Measurements from ENCODE around the gene PTPRO. TPM values are rescaled to one million over a fixed set of nuclear protein-coding genes. Genes with fewer than 3 reads are reported as not detected.

PTPRO gene
- total RNA-seq, 1 donor from 2014 or later: 5.8 TPM

GRCh38 chr12:15596174-15596573 lies 273.9 kb downstream of the PTPRO start:
- Histone ChIP-seq H3K4me2 (no peak overlapping the region), H4K20me1 (ENCODE audit: low read depth) (no peaks in the 10 kb centered on the region), H3K9me3 (ENCODE audit: low read depth) (no peaks in the 10 kb centered on the region), H3K4me3 (no peak overlapping the region), H3K9ac (no peak overlapping the region), H3K27me3 (no peaks in the 10 kb centered on the region), H3F3A (ENCODE audit: low read depth) (no peaks in the 10 kb centered on the region), H3K79me2 (ENCODE audit: low read depth) (no peaks in the 10 kb centered on the region), H2AFZ (replicated peaks) (no peak overlapping the region), H3K36me3 (no peaks in the 10 kb centered on the region), H3K4me1 (no peaks in the 10 kb centered on the region), H3K27ac (no peak overlapping the region)
- Mint-ChIP-seq H3K27ac (no peak overlapping the region), H3K27me3 (ENCODE audit: insufficient read depth, low read depth) (no peaks in the 10 kb centered on the region), H3K4me1 (no peaks in the 10 kb centered on the region), H3K36me3 (no peaks in the 10 kb centered on the region), H3K9me3 (peaks cover 2% of the 10 kb centered on the region), H3K4me3 (no peak overlapping the region)
- TF ChIP-seq EZH2phosphoT487 (IDR thresholded peaks at IDR 0.05): no peak
- TF ChIP-seq CTCF (IDR thresholded peaks at IDR 0.05): no peak
- no peak for TF ChIP-seq EZH2 (IDR thresholded peaks at IDR 0.05)
- DNase-seq (ENCODE audit: low spot score): no peak

GRCh38 chr12:15597125-15597830 lies 275.0 kb downstream of the PTPRO start:
- no peaks in the 10 kb centered on the region for H3K79me2 ChIP-seq (ENCODE audit: low read depth)
- no peak for DNase-seq (ENCODE audit: low spot score)
- no peaks in the 10 kb centered on the region for H3K36me3 ChIP-seq
- Mint-ChIP-seq H3K36me3 (no peaks in the 10 kb centered on the region), H3K27ac (no peak overlapping the region), H3K9me3 (peaks cover under 1% of the 10 kb centered on the region), H3K27me3 (ENCODE audit: insufficient read depth, low read depth) (no peaks in the 10 kb centered on the region), H3K4me3 (no peak overlapping the region), H3K4me1 (peaks cover 3% of the 10 kb centered on the region)
- no peak overlapping the region for H2AFZ ChIP-seq (replicated peaks)
- no peak overlapping the region for H3K4me3 ChIP-seq
- no peaks in the 10 kb centered on the region for H3K4me1 ChIP-seq
- H4K20me1 ChIP-seq (ENCODE audit: low read depth): no peaks in the 10 kb centered on the region
- no peaks in the 10 kb centered on the region for H3F3A ChIP-seq (ENCODE audit: low read depth)
- H3K27me3 ChIP-seq: no peaks in the 10 kb centered on the region
- TF ChIP-seq EZH2phosphoT487 (IDR thresholded peaks at IDR 0.05): no peak
- TF ChIP-seq CTCF (IDR thresholded peaks at IDR 0.05): no peak
- TF ChIP-seq EZH2 (IDR thresholded peaks at IDR 0.05): no peak
- no peaks in the 10 kb centered on the region for H3K9me3 ChIP-seq (ENCODE audit: low read depth)
- H3K9ac ChIP-seq: no peak overlapping the region
- H3K27ac ChIP-seq: no peak overlapping the region
- no peak overlapping the region for H3K4me2 ChIP-seq

- Mint-ChIP-seq H3K4me1 (peaks cover 12% of the 10 kb centered on the region), H3K36me3 (no peaks in the 10 kb centered on the region), H3K9me3 (no peaks in the 10 kb centered on the region), H3K4me3 (no peak overlapping the region), H3K27ac (no peak overlapping the region), H3K27me3 (ENCODE audit: insufficient read depth, low read depth) (no peaks in the 10 kb centered on the region)
- Histone ChIP-seq H3K4me2 (no peak overlapping the region), H3K27me3 (no peaks in the 10 kb centered on the region), H3K4me1 (no peaks in the 10 kb centered on the region), H3K9ac (no peak overlapping the region), H4K20me1 (ENCODE audit: low read depth) (no peaks in the 10 kb centered on the region), H3F3A (ENCODE audit: low read depth) (no peaks in the 10 kb centered on the region), H3K4me3 (no peak overlapping the region), H3K27ac (no peak overlapping the region), H2AFZ (replicated peaks) (no peak overlapping the region), H3K9me3 (ENCODE audit: low read depth) (no peaks in the 10 kb centered on the region), H3K36me3 (no peaks in the 10 kb centered on the region), H3K79me2 (ENCODE audit: low read depth) (no peaks in the 10 kb centered on the region)
- TF ChIP-seq EZH2phosphoT487 (IDR thresholded peaks at IDR 0.05): no peak
- no peak for TF ChIP-seq EZH2 (IDR thresholded peaks at IDR 0.05)
- no peak for TF ChIP-seq CTCF (IDR thresholded peaks at IDR 0.05)
- no peak for DNase-seq (ENCODE audit: low spot score)
Measured at GRCh38 chr12:15599266-15600037, 277.1 kb downstream of the PTPRO start.
